Sigmoid colon (tissue), 3 donors: ENCODE measurements around the gene PPP6C.
"Not testable (repeated sequence)": the region's sequence is repeated elsewhere in the genome, so short reads cannot be mapped to it uniquely, and the experiment has no call there.

ENCODE experiments used
- CTCF ChIP-seq, 4 experiments: fragments of 450-650 bp in 3 of 4; fragments of 200-600 bp in 1 of 4; IDR thresholded peaks; one replicate each; pipeline ENCODE4 v1.5.1; 2016 to 2019; ENCODE audit warnings: antibody characterized with exemption in 4 of 4, mild to moderate bottlenecking in 3 of 4, moderate library complexity in 2 of 4
- POLR2A ChIP-seq, 2 donors: fragments of 450-650 bp; IDR thresholded peaks; one replicate each; pipeline ENCODE4 v1.6.1; 2016; ENCODE audit warnings: antibody characterized with exemption in 2 of 2, mild to moderate bottlenecking in 2 of 2, moderate library complexity in 2 of 2

DNA sequence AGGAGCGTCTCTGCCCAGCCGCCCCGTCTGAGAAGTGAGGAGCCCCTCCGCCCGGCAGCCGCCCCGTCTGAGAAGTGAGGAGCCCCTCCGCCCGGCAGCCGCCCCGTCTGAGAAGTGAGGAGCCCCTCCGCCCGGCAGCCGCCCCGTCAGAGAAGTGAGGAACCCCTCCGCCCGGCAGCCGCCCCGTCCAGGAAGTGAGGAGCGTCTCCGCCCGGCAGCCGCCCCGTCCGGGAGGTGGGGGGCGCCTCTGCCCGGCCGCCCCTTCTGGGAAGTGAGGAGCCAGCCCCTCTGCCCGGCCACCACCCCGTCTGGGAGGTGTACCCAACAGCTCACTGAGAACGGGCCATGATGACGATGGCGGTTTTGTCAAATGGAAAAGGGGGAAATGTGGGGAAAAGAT is 81.1 kb downstream of the PPP6C start:
- TF ChIP-seq CTCF, POLR2A (IDR thresholded peaks at IDR 0.05): not testable (repeated sequence)
